RCC 7860 (cell line): Measurements from ENCODE around the gene ENC1.
"Not testable (repeated sequence)": the region's sequence is repeated elsewhere in the genome, so short reads cannot be mapped to it uniquely, and the experiment has no call there.

ENCODE experiments used
- DNase-seq: peaks from one replicate; pipeline ENCODE4 v3.0.0-alpha.2; 2015; ENCODE audit warnings: low spot score
- FAIRE-seq: peaks from 2 replicates; lab custom pipeline; 2012; peaks lifted over from hg19 to GRCh38; lab: Jason Lieb, UNC

ENC1 gene

DNA sequence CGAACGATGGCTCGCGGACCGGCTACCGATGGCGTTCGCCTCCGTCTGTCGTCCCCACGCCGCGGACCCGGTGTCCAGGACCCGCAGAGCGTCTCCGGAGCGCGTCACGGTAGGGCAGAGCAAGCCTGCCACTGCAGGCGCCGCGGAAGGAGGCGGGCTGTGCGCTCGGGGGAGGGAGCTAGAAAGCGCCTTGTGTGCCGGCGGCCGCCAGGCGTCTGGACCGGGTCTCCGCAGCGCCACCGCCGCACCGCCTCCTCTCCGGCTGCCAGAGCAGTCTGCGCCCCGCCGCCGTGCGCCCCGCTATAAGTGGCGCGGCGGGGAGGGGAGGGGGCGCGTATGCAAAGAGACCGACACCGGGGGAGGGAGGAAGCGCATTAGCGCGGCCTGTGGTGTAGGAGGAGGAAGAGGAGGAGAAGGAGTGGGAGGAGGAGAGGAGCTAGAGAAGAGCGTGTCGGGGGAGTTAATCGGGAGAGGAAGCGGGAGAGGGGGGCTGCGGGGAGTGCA is at the start of gene ENC1:
Gene ENC1, minus strand, starts transcription at position 279 of the 504 bp plus-strand sequence. CDS start 4,243 bp downstream, outside the sequence.
- FAIRE-seq (no peak), DNase-seq (peak; percentile 86)

DNA sequence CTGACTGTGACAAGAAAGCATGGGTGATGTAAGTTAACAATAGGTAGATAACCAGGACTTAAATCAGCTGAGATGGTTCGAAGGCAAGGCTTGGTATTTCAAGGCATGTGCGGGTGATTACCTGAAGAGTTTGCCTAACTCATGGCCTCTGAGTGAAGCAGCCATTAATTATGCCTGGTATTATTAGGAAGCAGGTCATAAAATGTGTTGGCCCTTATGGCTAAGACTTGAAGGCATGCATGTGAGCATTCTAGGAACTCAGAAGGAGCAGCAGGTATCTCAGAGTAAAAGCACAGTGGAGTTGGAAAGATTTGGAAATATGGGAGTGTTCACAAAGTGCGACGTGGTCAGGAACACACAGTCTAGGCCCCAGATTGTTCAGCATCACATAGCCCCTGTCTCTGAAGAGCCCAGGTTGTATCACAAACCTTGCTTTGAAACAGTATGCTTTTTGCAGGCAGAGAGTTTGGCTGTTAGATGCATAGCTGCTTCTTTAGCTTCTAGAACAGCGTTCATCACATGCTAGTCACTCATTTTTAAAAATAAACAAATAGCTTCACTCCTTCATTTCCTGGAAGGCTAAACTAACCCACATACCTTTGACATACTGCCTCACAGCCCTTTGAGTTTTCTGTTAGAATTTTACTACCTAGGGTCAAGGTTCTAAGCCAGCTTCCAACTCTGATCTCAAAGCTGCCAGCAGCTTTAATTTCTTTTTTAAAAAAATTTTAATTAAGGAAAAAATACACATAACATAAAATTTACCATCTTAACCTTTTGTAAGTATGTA is 46.6 kb upstream of the ENC1 start:
- no peak for FAIRE-seq

GRCh38 chr5:74685979-74686631 is 45.6 kb upstream of the ENC1 start:
- no peak for FAIRE-seq
- no peak for DNase-seq

More for the DNA sequence above, 46.6 kb upstream of the ENC1 start:
- no peak for DNase-seq

DNA sequence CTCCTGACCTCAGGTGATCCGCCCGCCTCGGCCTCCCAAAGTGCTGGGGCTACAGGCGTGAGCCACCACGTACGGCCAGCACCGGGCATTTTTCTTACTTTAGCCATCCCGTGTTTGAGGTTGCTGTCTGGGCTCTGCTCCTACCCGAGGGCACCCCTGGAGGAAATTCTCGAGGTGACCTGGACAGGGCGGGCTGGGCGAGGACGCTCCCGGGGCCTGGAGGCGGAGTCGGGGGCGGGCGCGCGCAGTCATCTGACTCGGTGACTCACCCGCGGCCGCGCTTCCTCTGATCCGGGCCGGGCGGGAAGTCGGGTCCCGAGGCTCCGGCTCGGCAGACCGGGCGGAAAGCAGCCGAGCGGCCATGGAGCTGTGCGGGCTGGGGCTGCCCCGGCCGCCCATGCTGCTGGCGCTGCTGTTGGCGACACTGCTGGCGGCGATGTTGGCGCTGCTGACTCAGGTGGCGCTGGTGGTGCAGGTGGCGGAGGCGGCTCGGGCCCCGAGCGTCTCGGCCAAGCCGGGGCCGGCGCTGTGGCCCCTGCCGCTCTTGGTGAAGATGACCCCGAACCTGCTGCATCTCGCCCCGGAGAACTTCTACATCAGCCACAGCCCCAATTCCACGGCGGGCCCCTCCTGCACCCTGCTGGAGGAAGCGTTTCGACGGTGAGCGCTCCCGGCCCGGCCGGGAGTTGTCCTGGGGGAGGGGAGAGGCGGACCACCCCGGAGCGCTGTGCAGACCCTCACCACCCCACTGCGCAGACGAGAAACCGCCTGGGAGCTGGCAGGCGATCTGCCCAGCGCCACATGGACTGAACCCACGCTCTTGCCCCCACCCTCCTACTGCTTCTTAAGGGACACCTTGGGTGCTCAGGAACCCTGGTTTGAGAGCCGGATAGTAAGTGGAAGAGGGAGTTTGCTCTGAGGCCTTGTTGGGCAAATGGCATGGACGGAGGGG is 44.6 kb upstream of the ENC1 start, which contains the start of gene HEXB:
Gene HEXB, plus strand, starts transcription at position 334 of the 952 bp plus-strand sequence. Its CDS starts 28 bp downstream, at position 362.
- DNase-seq (peak; percentile 53), FAIRE-seq (no peak)

DNA sequence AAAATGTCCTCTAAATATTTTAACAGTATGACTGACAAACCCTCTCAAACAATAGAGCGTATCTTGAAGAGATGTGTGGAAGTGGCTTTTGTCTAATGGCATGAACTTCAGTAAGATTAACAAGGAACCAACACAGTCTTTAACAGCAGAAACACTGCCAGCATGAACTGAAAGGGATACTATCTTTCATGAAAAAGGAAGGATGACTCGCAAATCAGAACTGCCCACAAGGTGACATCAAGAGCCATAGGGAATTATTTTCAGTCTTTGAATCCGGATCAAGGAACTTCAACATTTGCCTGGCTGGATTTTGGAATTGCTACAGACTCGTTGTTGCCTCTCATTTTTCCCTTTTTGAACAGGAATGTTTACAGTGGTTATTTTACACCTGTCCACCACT is 39.4 kb upstream of the ENC1 start:
- FAIRE-seq (no peak), DNase-seq (no peak)

- DNase-seq, FAIRE-seq: not testable (repeated sequence)
Measured at GRCh38 chr5:74679300-74679699, 38.8 kb upstream of the ENC1 start.

DNA sequence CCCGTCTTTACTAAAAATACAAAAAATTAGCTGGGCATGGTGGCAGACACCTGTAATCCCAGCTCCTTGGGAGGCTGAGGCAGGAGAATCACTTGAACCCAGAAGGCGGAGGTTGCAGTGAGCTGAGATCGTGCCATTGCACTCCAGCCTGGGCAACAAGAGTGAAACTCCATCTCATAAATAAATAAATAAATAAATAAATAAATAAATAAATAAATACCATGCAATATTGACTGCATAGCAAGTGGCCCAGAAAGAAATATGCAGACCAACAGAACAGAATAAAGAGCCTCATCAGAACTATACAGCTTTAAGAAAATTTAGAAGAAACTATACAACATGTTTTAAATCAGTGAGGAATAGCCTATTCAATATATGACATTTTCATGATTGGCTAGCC is 37.6 kb upstream of the ENC1 start:
- DNase-seq, FAIRE-seq: not testable (repeated sequence)

DNA sequence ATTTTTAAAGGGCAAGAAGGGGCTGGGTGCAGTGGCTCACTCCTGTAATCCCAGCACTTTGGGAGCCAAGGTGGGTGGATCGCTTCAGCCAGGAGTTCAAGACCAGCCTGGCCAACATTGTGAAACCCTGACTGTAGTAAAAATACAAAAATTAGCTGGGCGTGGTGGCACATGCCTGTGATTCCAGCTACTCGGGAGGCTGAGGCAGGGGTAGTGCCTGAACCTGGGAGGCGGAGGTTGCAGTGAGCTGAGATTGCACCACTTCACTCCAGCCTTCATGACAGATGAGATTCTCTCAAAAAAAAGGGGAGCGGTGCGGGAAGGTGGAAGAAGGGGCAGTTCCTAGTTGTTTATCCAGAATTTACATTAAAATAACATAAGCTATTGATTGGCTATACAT is 35.9 kb upstream of the ENC1 start:
- FAIRE-seq, DNase-seq: not testable (repeated sequence)

GRCh38 chr5:74673011-74673790 is 32.7 kb upstream of the ENC1 start:
- FAIRE-seq, result no peak
- no peak for DNase-seq

- DNase-seq (no peak), FAIRE-seq (no peak)
Measured at GRCh38 chr5:74672215-74672877, 31.8 kb upstream of the ENC1 start.

- DNase-seq, result no peak
- FAIRE-seq, result no peak
Measured at GRCh38 chr5:74670396-74671038, 30.0 kb upstream of the ENC1 start.

DNA sequence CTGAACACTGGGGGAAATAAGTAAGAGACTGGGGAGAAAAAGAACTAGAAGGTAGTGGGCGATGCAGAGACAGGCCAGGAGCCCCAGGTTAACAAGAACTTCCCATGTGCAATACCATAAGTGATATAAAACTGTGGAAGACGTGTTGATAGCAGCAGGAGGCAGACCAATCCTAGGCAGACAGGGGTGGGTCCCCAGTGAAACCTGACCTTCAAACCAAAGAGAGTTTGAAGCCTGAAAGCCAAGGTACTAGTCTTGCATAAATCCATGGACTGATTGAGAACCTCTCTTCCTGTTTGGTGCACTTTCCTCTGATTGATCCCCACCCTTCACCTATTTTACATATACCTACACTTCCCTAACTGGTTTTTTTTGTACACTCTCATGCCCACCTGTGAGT is 29.3 kb upstream of the ENC1 start:
- FAIRE-seq (no peak), DNase-seq (no peak)

- peak; percentile 15 for DNase-seq
- FAIRE-seq, result no peak
Measured at GRCh38 chr5:74667396-74667795, 26.9 kb upstream of the ENC1 start.

DNA sequence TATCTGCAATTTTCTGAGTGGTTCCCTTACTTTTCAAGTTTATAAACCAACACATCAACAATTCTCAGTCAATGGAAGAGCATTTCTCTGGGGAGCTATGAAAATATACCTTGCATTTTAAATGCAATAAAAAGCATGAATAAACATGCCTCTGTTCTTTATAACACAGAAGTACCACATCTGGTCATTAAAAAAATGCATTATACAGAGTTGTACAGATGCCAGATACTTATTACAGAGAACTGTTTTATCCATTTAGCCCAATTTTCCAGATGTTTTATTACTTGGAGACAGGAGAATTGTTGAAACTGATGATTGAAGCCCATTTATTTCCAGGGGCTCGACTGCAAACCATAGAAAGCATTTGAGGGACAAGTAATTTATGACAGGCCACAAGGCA is 25.3 kb upstream of the ENC1 start:
- no peak for FAIRE-seq
- no peak for DNase-seq

GRCh38 chr5:74665273-74665672 is 24.7 kb upstream of the ENC1 start:
- DNase-seq (no peak), FAIRE-seq (no peak)

DNA sequence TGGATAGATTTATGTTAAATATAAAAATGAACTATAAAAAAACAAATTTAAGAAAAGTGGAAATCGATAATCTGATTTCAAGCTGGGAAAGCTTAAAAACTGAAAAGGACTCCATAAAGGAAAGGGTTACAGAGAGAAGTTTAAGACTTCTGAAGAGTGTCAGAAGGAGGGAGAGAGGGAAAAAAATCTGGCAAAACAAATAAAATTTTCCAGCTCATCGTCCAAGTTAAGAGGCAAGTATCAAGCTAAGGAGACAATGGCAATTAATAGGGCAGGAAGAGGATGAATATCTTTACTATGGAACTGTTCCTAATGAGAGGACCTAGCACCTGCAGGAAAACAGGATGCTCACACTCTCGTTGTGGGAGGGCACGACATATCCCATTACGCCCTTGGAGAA is 24.0 kb upstream of the ENC1 start:
- FAIRE-seq (no peak), DNase-seq (no peak)

DNA sequence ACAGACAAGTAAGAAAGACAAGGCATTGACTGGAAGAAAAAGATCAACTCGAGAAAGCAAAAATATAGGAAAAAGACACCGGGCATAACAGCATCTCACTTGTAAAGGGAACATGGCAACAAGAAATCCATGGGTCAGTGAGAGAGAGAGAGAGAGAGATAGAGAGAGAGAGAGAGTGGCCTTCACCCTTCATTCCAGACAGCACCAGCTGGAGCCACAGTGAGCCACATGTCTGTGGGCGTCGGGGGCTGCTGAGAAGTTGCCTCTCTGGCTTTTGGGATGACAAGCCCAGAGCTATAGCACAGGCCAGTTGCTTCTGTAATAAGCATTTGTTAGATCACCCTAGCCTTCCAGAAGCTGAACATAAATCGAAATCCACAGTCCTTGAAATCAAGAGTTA is 20.3 kb upstream of the ENC1 start:
- FAIRE-seq (no peak), DNase-seq (no peak)

DNA sequence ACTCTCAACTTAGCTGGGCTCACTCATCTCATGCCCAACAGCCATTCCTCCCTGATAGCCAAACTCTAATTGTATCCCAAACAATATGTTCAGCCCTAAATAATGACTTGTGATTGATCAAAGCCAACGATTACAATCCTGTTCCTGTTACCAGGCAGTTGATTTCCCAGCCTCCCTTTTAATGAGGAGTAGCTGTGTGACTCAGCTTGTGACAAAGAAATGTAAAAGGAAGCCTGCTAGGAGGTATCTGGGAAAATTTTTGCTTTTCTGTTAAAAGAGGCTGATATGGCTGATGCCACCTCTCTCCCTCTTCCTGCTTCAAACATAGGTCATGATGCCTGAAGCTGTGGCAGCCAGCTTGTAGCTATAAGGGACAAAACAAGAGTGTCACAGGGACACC is 19.6 kb upstream of the ENC1 start:
- no peak for DNase-seq
- no peak for FAIRE-seq

- FAIRE-seq (no peak), DNase-seq (no peak)
Measured at GRCh38 chr5:74659172-74659571, 18.6 kb upstream of the ENC1 start.
